Mesodermal cell (in vitro differentiated cells): ENCODE measurements around the gene NFIC.

Experiments
- H3K27ac ChIP-seq: 2 replicates; pipeline ENCODE4 v1.7.0; 2013; ENCODE audit warnings: mild to moderate bottlenecking, low read depth, low read length, moderate library complexity; ENCODE audit not compliant: severe bottlenecking
- H3K36me3 ChIP-seq: 2 replicates; pipeline ENCODE4 v1.7.1; 2013; ENCODE audit warnings: mild to moderate bottlenecking, low read length, moderate library complexity; ENCODE audit not compliant: control insufficient read depth, insufficient read depth
- H3K4me1 ChIP-seq: one replicate; pipeline ENCODE4 v1.7.1; 2013; ENCODE audit warnings: mild to moderate bottlenecking, low read length; ENCODE audit not compliant: insufficient read depth, control insufficient read depth, poor library complexity, severe bottlenecking
- H3K4me3 ChIP-seq: 2 replicates; pipeline ENCODE4 v1.7.0; 2013; ENCODE audit warnings: low read length, control low read depth, mild to moderate bottlenecking; ENCODE audit not compliant: insufficient read depth, poor library complexity, severe bottlenecking; ENCODE audit errors: extremely low read depth
- H3K9me3 ChIP-seq: 2 replicates; pipeline ENCODE4 v1.7.1; 2013; ENCODE audit warnings: mild to moderate bottlenecking, low read length, moderate library complexity; ENCODE audit not compliant: control insufficient read depth
- WGBS, 2 experiments: methylation state at CpG; one replicate each; pipeline ENCODE4 v1.1.5; 2013; ENCODE audit warnings: missing lambda C conversion rate in 2 of 2; ENCODE audit not compliant: insufficient coverage in 2 of 2; 5-methylcytosine and 5-hydroxymethylcytosine counted together

NFIC gene

GRCh38 chr19:3477506-3477905 lies 111.1 kb downstream of the NFIC start:
- H3K4me1 ChIP-seq, result no peaks in the 10 kb centered on the region
- no peak overlapping the region for H3K27ac ChIP-seq
- H3K9me3 ChIP-seq, result no peaks in the 10 kb centered on the region
- no peak overlapping the region for H3K4me3 ChIP-seq
- H3K36me3 ChIP-seq, result no peaks in the 10 kb centered on the region

- Histone ChIP-seq H3K36me3 (no peaks in the 10 kb centered on the region), H3K9me3 (no peaks in the 10 kb centered on the region), H3K4me3 (no peak overlapping the region), H3K27ac (no peak overlapping the region), H3K4me1 (no peaks in the 10 kb centered on the region)
- WGBS, 2 experiments, result 94 to 100% methylated on average over 1 to 2 of the region's 2 CpGs
These were observed 111.6 kb downstream of the NFIC start for GRCh38 chr19:3477951-3478350.

- 53 to 61% methylated on average over 11 to 12 of the region's 27 CpGs for WGBS, 2 experiments
- H3K9me3 ChIP-seq, result no peaks in the 10 kb centered on the region
- H3K27ac ChIP-seq, result no peak overlapping the region
- no peak overlapping the region for H3K4me3 ChIP-seq
- no peaks in the 10 kb centered on the region for H3K36me3 ChIP-seq
- no peaks in the 10 kb centered on the region for H3K4me1 ChIP-seq
These were observed 112.2 kb downstream of the NFIC start for GRCh38 chr19:3478409-3479176.

GRCh38 chr19:3479177-3479833 lies 112.9 kb downstream of the NFIC start:
- H3K4me1 ChIP-seq, result no peaks in the 10 kb centered on the region
- no peak overlapping the region for H3K4me3 ChIP-seq
- no peaks in the 10 kb centered on the region for H3K9me3 ChIP-seq
- no peaks in the 10 kb centered on the region for H3K36me3 ChIP-seq
- no peak overlapping the region for H3K27ac ChIP-seq
- WGBS, 2 experiments, result 69 to 73% methylated on average over 7 of the region's 7 CpGs

- Histone ChIP-seq H3K9me3 (no peaks in the 10 kb centered on the region), H3K27ac (no peak overlapping the region), H3K4me1 (no peaks in the 10 kb centered on the region), H3K4me3 (no peak overlapping the region), H3K36me3 (no peaks in the 10 kb centered on the region)
- 85 to 86% methylated on average over 7 of the region's 9 CpGs for WGBS, 2 experiments
These were observed 113.4 kb downstream of the NFIC start for GRCh38 chr19:3479834-3480215.

- no peaks in the 10 kb centered on the region for H3K9me3 ChIP-seq
- no peaks in the 10 kb centered on the region for H3K4me1 ChIP-seq
- no peak within 1 kb of the TSS for H3K27ac ChIP-seq
- no peaks in the 10 kb centered on the region for H3K36me3 ChIP-seq
- WGBS, 2 experiments, result 77 to 81% methylated on average over 22 to 24 of the region's 27 CpGs
- no peak within 1 kb of the TSS for H3K4me3 ChIP-seq
These were observed 114.2 kb downstream of the NFIC start, which contains the start of gene SMIM24 for GRCh38 chr19:3480383-3481091. Gene SMIM24, minus strand, starts transcription at chr19:3480525. Its CDS starts 62 bp downstream, at chr19:3480463.

- no peaks in the 10 kb centered on the region for H3K4me1 ChIP-seq
- H3K9me3 ChIP-seq, result no peaks in the 10 kb centered on the region
- no peaks in the 10 kb centered on the region for H3K36me3 ChIP-seq
- WGBS, 2 experiments, result 64 to 68% methylated on average over 36 to 38 of the region's 38 CpGs
- H3K27ac ChIP-seq, result no peak overlapping the region
- no peak overlapping the region for H3K4me3 ChIP-seq
These were observed 115.1 kb downstream of the NFIC start for GRCh38 chr19:3481241-3482090.

GRCh38 chr19:3482507-3483225 lies 116.3 kb downstream of the NFIC start:
- no peaks in the 10 kb centered on the region for H3K9me3 ChIP-seq
- no peaks in the 10 kb centered on the region for H3K36me3 ChIP-seq
- 92% methylated on average over 37 to 44 of the region's 49 CpGs for WGBS, 2 experiments
- H3K27ac ChIP-seq, result no peak overlapping the region
- no peaks in the 10 kb centered on the region for H3K4me1 ChIP-seq
- no peak overlapping the region for H3K4me3 ChIP-seq

GRCh38 chr19:3483226-3483628 lies 116.8 kb downstream of the NFIC start, which contains the start of gene SMIM44:
Gene SMIM44, minus strand, starts transcription at chr19:3483441. Its CDS starts 38 bp downstream, at chr19:3483403.
- no peak within 1 kb of the TSS for H3K27ac ChIP-seq

More at GRCh38 chr19:3483226-3483628, 116.8 kb downstream of the NFIC start, which contains the start of gene SMIM44:
- H3K9me3 ChIP-seq, result no peaks in the 10 kb centered on the region
- H3K4me3 ChIP-seq, result no peak within 1 kb of the TSS
- H3K4me1 ChIP-seq, result no peaks in the 10 kb centered on the region
- WGBS, 2 experiments, result 92 to 96% methylated on average over 22 to 27 of the region's 33 CpGs
- H3K36me3 ChIP-seq, result peaks cover 4% of the 10 kb centered on the region
